HCT116 (cell line): Measurements from ENCODE around the gene FGFBP2. TPM values are rescaled to one million over a fixed set of nuclear protein-coding genes. Genes with fewer than 3 reads are reported as not detected.

Experiments
- ATAC-seq: fragments of 200-7000 bp; cut with Tn5 transposase; 2 replicates; pipeline ENCODE4 v1.9.1; 2020; ENCODE audit warnings: mild to moderate bottlenecking, moderate library complexity
- BruUV-seq: library from RNA; stranded (reverse); fragments of 400-500 nt; replicated peaks from 2 replicates; lab custom pipeline; 2021; lab: Mats Ljungman, UMichigan
- CTCF ChIA-PET: fragments of 300-600 bp; sonication (Branson Sonifier 250); formaldehyde crosslinking; loops from one replicate; lab custom pipeline; 2021; ENCODE audit warnings: antibody characterized with exemption; lab: Charles Lee
- POLR2A ChIA-PET: fragments of 300-600, 350-600 bp; sonication (Branson Sonifier 250); formaldehyde crosslinking; loops from one replicate; lab custom pipeline; 2021; ENCODE audit warnings: antibody characterized with exemption; lab: Charles Lee
- RAD21 ChIA-PET, 2 experiments: fragments of 300-600 bp; sonication (Branson Sonifier 250); formaldehyde crosslinking; loops; one replicate each; lab custom pipeline; 2023; ENCODE audit warnings: low total read pairs in 2 of 2; ENCODE audit not compliant: uncharacterized antibody in 2 of 2, unreplicated experiment in 2 of 2, low non-redundant PET in 1 of 2; lab: Charles Lee
- DNase-seq: peaks from one replicate; pipeline ENCODE4 v3.0.0-alpha.2; 2010; ENCODE audit warnings: low read depth, low spot score
- H2AFZ ChIP-seq: fragments of 200-600 bp; shearing (Covaris generic), sonication (generic); 2 replicates; pipeline ENCODE4 v1.6.1; 2017; ENCODE audit warnings: low read depth, mixed run types, mixed read lengths, antibody characterized with exemption, low read length; ENCODE audit not compliant: poor library complexity, severe bottlenecking
- H3K27ac ChIP-seq: 2 replicates; pipeline ENCODE4 v1.5.1; 2012; ENCODE audit warnings: low read depth, low read length
- H3K27me3 ChIP-seq: fragments of 200-600 bp; sonication (generic); 2 replicates; pipeline ENCODE4 v1.6.1; 2016; ENCODE audit warnings: mixed run types, low read length, mixed read lengths; ENCODE audit not compliant: insufficient read depth
- H3K36me3 ChIP-seq, 2 experiments: fragments of 200-500 bp in 1 of 2; fragments of 200-600 bp in 1 of 2; sonication (Bioruptor generic) in 1 of 2; sonication (generic) in 1 of 2; 2 replicates each; pipeline versions ENCODE4 v1.5.1 to v1.6.1; 2014 to 2016; ENCODE audit warnings: low read length in 2 of 2, inconsistent platforms in 1 of 2, mixed read lengths in 1 of 2, mixed run types in 1 of 2; ENCODE audit not compliant: insufficient read depth in 2 of 2, control insufficient read depth in 1 of 2
- H3K4me1 ChIP-seq, 2 experiments: fragments of 200-600 bp in 1 of 2; sonication (generic) in 1 of 2; 2 replicates each; pipeline versions ENCODE4 v1.5.1 to v1.6.1; 2012 to 2017; ENCODE audit warnings: low read length in 2 of 2, inconsistent platforms in 1 of 2, mild to moderate bottlenecking in 1 of 2, mixed read lengths in 1 of 2, mixed run types in 1 of 2, moderate library complexity in 1 of 2; ENCODE audit not compliant: insufficient read depth in 2 of 2, control insufficient read depth in 1 of 2
- H3K4me2 ChIP-seq: fragments of 200-600 bp; sonication (generic); 2 replicates; pipeline ENCODE4 v1.6.1; 2017; ENCODE audit warnings: mixed run types, low read length, mixed read lengths
- H3K4me3 ChIP-seq, 2 experiments: fragments of 200-600 bp in 1 of 2; sonication (generic) in 1 of 2; replicated peaks in 1 of 2; 2 replicates each; pipeline ENCODE4 v1.5.1; 2011 to 2016; ENCODE audit warnings: low read length in 2 of 2, control low read depth in 1 of 2, low read depth in 1 of 2, mild to moderate bottlenecking in 1 of 2, mixed read lengths in 1 of 2, mixed run types in 1 of 2
- H3K79me2 ChIP-seq: fragments of 200-600 bp; sonication (generic); 2 replicates; pipeline ENCODE4 v1.6.1; 2017; ENCODE audit warnings: mild to moderate bottlenecking, mixed run types, low read length, moderate library complexity, mixed read lengths; ENCODE audit not compliant: insufficient read depth
- H3K9ac ChIP-seq: fragments of 200-600 bp; sonication (generic); 2 replicates; pipeline ENCODE4 v1.6.1; 2016; ENCODE audit warnings: low read length, mixed read lengths
- H3K9me2 ChIP-seq: fragments of 200-600 bp; sonication (generic), shearing (Covaris generic); 2 replicates; pipeline ENCODE4 v1.6.1; 2017; ENCODE audit warnings: mixed run types, mild to moderate bottlenecking, moderate library complexity; ENCODE audit not compliant: insufficient read depth
- H3K9me3 ChIP-seq, 2 experiments: fragments of 200-500 bp in 1 of 2; fragments of 200-600 bp in 1 of 2; sonication (Bioruptor generic) in 1 of 2; sonication (generic) in 1 of 2; 2 replicates each; pipeline ENCODE4 v1.6.1; 2014 to 2017; ENCODE audit warnings: low read length in 2 of 2, mixed read lengths in 2 of 2, inconsistent platforms in 1 of 2, low read depth in 1 of 2, mild to moderate bottlenecking in 1 of 2, mixed run types in 1 of 2, moderate library complexity in 1 of 2; ENCODE audit not compliant: control insufficient read depth in 1 of 2, insufficient read depth in 1 of 2
- H4K20me1 ChIP-seq: fragments of 200-600 bp; sonication (generic), shearing (Covaris generic); 2 replicates; pipeline ENCODE4 v1.6.1; 2017; ENCODE audit warnings: mixed run types, mild to moderate bottlenecking, moderate library complexity; ENCODE audit not compliant: insufficient read depth
- CBX3 ChIP-seq: IDR thresholded peaks from 2 replicates; pipeline ENCODE4 v1.6.1; 2012; ENCODE audit warnings: low read depth
- EZH2phosphoT487 ChIP-seq: fragments of 200-600 bp; IDR thresholded peaks from 2 replicates; pipeline ENCODE4 v1.6.1; 2018; ENCODE audit warnings: antibody characterized with exemption, borderline replicate concordance
- POLR2AphosphoS5 ChIP-seq: IDR thresholded peaks from 2 replicates; pipeline ENCODE4 v1.6.1; 2011; ENCODE audit warnings: mild to moderate bottlenecking, low read depth, low read length, moderate library complexity
- SP1 ChIP-seq: IDR thresholded peaks from 2 replicates; pipeline ENCODE4 v1.6.1; 2012; ENCODE audit warnings: low read depth
- ZNF274 ChIP-seq: fragments of 200-500 bp; sonication (Bioruptor generic); IDR thresholded peaks from 2 replicates; pipeline ENCODE4 v1.6.1; 2014; ENCODE audit warnings: mild to moderate bottlenecking, low read depth, low read length, inconsistent platforms
- intact Hi-C: fragments of 100-400 bp; cut with micrococcal nuclease; formaldehyde crosslinking; loops from 2 replicates; pipeline ENCODE4 v1.10.0; 2022
- total RNA-seq: library from RNA; stranded (reverse); gene quantifications from one replicate; pipeline ENCODE4 v1.2.1, GENCODE V29; 2021; ENCODE audit not compliant: unreplicated experiment
- TF ChIP-seq, protein P1 (sequence below): IDR thresholded peaks from 2 replicates; pipeline ENCODE4 v1.6.1; 2011; ENCODE audit warnings: mild to moderate bottlenecking, low read length, moderate library complexity; ENCODE audit not compliant: insufficient replicate concordance; ENCODE audit errors: extremely low read depth
- TF ChIP-seq, protein P2 (sequence below): IDR thresholded peaks from 2 replicates; pipeline ENCODE4 v1.6.1; 2012

Gene FGFBP2
- total RNA-seq, 1 experiment from 2014 or later = not detected

DNA sequence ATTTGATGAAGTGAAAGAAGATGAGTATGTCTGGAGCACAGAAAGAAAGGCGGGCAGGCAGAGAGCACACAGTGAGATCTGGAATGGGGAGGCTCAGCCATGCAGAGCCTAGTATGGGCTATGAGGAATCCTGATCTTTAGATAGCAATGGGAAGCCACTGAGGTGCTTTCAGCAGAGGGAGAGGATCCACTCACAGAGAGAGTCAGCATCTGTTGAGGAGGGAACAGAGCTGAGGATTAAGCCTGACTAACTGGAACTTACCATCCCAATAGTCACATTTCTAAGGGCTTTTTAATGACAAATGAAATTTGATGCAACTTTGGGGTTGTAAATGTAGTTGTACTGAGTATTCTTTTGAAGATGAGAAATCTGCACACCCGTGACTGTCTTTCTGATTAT lies 20.6 kb upstream of the FGFBP2 start:
- no peaks in the 10 kb centered on the region for H3K4me1 ChIP-seq
- no peak overlapping the region for H3K27ac ChIP-seq
- CTCF ChIA-PET = no interaction called here
- H4K20me1 ChIP-seq = no peaks in the 10 kb centered on the region
- TF ChIP-seq EZH2phosphoT487 = no peak
- TF ChIP-seq, protein P1, sequence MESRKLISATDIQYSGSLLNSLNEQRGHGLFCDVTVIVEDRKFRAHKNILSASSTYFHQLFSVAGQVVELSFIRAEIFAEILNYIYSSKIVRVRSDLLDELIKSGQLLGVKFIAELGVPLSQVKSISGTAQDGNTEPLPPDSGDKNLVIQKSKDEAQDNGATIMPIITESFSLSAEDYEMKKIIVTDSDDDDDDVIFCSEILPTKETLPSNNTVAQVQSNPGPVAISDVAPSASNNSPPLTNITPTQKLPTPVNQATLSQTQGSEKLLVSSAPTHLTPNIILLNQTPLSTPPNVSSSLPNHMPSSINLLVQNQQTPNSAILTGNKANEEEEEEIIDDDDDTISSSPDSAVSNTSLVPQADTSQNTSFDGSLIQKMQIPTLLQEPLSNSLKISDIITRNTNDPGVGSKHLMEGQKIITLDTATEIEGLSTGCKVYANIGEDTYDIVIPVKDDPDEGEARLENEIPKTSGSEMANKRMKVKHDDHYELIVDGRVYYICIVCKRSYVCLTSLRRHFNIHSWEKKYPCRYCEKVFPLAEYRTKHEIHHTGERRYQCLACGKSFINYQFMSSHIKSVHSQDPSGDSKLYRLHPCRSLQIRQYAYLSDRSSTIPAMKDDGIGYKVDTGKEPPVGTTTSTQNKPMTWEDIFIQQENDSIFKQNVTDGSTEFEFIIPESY = no peak
- no peak for TF ChIP-seq ZNF274
- TF ChIP-seq SP1 = no peak
- TF ChIP-seq, protein P2, sequence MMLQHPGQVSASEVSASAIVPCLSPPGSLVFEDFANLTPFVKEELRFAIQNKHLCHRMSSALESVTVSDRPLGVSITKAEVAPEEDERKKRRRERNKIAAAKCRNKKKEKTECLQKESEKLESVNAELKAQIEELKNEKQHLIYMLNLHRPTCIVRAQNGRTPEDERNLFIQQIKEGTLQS = no peak
- TF ChIP-seq CBX3 = no peak
- TF ChIP-seq POLR2AphosphoS5 = no peak
- no TSS peak for BruUV-seq
- H3K9me3 ChIP-seq = no peaks in the 10 kb centered on the region
- ATAC-seq (no peak), DNase-seq (no peak)
- H3K27me3 ChIP-seq = no peaks in the 10 kb centered on the region
- RAD21 ChIA-PET = no interaction called here
- H3K9me2 ChIP-seq = no peaks in the 10 kb centered on the region
- H2AFZ ChIP-seq = no peak overlapping the region
- H3K79me2 ChIP-seq = no peaks in the 10 kb centered on the region
- no peak overlapping the region for H3K4me2 ChIP-seq
- no peak overlapping the region for H3K4me3 ChIP-seq
- no peak overlapping the region for H3K9ac ChIP-seq
- intact Hi-C loops = no loop called here
- POLR2A ChIA-PET = no interaction called here
- H3K36me3 ChIP-seq = peaks cover 0 to 3% of the 10 kb centered on the region in 2 experiments; a peak in 2 of 4 replicates
